HG03457 (cell line): Measurements from ENCODE around the gene GRAP.

Experiments used
- ATAC-seq: cut with Tn5 transposase; IDR thresholded peaks from one replicate; pipeline ENCODE4 v1.9.1; 2021; ENCODE audit warnings: moderate number of reproducible peaks; ENCODE audit not compliant: unreplicated experiment

The GRAP gene

DNA sequence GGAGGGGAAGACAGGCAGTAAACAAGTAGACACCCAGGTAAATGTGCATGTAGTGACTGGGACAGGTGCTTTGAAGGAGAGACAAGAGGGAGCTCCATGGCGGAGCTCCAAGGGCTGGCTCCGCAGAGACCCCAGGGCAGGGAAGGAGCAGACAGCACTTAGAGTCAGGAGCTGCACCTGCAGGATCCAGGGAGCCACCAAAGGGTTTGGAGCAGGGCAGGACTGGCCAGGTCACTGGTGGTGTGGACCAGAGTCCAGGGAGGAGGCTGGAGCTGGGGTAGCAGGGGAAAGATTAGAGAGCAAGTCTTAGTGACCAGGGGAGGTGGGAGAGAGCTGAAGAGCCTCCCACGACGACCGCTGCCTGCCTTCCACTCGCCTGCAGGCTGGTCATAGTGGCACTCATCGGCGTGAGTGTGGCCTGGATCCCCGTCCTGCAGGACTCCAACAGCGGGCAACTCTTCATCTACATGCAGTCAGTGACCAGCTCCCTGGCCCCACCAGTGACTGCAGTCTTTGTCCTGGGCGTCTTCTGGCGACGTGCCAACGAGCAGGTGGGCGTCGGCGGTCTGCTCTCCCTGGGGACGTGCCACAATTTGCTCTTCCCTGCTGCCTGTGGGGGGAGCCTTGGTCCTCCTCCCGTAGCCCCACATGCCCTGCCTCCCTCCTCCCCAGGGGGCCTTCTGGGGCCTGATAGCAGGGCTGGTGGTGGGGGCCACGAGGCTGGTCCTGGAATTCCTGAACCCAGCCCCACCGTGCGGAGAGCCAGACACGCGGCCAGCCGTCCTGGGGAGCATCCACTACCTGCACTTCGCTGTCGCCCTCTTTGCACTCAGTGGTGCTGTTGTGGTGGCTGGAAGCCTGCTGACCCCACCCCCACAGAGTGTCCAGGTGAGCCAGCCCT is 27.5 kb downstream of the GRAP start:
- no peak for ATAC-seq

DNA sequence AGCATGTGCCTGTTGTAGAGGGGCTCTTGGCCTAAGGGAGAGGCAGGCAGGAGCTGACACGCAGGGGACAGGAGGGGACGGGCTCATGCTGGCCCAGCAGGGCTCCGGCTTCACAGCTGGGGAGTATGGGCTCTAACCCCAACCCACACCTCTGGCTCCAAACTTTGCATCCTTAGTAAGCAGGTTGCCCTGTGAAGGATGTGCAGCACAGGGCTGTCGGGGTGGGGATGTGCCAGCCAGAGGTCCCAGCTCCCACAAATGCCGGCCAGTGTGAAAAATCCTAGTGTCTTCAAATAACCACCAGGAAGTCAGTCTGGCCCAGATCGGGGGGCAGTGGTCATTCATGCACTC is 28.2 kb downstream of the GRAP start:
- no peak for ATAC-seq

DNA sequence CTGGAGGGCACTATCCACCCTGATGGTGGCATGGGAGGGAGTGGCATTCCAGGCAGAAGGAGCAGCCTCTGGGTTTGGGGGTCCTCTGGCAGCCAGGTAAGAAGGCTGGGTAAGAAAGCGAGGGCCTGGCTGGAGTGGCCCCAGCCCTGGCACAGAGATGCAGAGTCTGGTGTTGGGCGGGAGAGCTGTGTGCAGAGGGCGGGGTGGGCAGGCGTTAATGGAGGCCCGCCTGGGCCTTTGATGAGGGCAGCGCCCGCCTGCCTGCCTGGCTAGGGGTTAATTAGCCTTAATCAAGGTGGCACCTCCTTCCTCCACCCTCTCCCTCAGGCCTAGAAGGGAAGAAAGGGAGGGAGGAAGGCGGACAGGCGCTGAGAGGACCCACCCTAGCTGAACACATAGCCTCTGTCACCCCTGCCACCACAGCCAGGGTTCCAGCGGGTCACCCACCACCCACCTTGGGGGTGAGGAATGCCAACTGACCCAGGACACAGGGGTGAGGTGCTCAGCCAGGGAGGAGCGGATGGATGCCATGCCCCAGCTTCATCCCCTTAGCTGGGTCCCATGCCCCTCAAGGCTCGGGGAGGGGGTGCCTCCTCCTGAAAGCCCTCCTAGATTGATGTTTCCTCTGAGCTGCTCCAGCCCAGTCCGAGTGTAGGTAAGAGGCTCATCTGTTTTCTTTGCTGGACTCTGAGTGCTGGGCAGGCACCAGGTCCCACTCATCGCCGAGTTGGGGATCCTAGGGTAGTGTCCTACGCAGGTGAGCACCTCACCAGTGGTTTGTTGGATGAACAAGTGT is 28.8 kb downstream of the GRAP start:
- ATAC-seq: no peak

DNA sequence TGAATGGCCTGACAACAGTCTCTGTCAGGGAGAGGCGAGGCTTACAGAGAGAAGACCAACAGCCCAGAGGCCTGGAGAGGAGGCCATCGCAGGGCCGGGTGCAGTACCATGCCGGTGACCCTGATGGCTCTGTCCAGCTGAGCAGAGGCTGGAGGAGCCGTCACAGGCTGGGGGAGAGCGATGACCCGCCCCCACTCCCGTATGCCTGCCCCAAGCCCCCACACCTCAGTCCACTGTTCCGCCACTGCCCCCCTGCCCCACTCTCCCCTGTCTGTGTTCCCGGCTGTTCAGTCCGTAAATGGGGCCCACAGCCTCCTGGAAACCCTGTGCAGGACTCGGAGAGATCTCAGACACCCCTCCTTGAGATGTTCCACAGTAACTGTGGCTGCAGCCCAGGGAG is 29.4 kb downstream of the GRAP start:
- ATAC-seq: no peak

DNA sequence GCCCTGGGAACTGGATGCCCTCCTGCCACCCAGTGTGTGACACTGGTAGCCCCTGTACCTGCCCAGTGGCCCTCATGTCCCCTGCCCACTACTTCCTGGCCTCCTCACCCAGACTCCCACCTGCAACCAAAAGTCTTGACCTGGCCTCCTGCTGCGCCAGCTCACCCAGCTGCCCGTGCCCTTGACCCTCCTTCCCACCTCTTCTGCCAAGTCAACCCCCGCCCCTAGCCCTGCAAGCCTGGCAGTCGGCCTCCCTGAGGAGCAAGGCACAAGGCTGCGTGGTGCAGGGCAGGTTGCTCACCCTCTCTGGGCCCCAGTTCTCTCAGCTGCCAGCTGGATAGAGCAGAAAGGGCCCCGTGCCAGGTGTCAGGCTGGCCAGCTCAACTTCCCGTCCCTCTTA is 29.9 kb downstream of the GRAP start:
- ATAC-seq: no peak

DNA sequence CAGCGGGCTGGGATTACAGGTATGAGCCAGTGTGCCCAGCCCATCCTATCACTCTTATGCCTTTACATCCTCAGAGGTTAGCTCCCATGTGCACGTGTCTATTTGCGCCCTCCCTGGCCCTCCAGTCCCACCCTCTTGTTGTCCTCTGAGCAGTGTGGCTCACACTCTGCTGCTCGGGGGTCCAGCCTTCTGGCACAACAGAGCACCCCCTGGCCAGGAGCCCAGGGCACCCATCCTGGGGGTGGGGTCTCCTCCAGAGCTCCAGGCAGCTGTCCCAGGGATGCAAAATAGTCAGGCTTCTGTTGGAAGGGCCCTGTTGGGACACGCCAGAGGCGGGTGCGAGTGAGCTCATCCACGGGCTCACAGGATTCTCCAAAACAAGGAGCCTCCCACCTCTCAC is 30.5 kb downstream of the GRAP start:
- ATAC-seq: no peak

DNA sequence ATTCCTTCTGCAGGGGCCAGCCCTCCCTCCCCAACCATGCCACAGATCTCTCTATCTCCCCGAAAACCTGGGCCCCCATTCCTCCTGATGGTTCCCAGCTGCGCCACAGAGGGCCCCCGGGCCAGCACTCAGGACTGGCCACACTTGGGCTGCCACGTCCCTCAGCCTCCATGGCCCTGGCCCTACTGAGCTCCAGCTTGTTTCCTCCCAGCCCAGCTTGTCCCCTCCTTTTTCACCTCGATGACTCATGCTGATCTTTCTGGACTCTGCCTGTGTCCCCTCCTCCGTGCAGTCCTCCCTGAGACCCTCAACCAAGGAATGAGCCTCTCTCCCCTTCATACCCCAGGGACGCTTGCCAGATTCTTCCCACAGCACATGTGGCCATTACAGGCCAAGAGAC is 31.3 kb downstream of the GRAP start:
- no peak for ATAC-seq

DNA sequence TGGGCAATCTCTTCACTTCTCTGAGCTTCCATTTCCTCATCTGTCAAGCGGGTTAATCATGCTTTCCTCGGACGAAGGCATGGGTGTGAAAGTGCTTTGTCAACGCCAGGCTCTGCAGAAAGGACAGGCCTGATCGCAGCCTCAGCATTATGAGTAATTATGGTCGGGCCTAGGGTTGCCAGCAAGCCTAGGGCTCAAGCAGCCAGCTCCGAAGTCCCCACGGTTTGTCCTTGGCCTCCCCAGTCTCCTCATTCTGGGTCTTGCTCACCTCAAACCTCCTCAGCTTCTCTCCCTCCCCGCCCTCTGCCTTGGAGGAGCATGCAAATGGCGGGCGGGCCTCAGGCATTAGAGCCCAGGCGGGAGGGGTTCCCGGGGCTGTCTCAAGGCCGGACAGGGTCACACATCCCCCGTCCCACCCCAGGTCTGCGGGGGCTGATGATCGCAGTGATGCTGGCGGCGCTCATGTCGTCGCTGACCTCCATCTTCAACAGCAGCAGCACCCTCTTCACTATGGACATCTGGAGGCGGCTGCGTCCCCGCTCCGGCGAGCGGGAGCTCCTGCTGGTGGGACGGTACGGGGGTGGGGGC is 32.0 kb downstream of the GRAP start:
- no peak for ATAC-seq

DNA sequence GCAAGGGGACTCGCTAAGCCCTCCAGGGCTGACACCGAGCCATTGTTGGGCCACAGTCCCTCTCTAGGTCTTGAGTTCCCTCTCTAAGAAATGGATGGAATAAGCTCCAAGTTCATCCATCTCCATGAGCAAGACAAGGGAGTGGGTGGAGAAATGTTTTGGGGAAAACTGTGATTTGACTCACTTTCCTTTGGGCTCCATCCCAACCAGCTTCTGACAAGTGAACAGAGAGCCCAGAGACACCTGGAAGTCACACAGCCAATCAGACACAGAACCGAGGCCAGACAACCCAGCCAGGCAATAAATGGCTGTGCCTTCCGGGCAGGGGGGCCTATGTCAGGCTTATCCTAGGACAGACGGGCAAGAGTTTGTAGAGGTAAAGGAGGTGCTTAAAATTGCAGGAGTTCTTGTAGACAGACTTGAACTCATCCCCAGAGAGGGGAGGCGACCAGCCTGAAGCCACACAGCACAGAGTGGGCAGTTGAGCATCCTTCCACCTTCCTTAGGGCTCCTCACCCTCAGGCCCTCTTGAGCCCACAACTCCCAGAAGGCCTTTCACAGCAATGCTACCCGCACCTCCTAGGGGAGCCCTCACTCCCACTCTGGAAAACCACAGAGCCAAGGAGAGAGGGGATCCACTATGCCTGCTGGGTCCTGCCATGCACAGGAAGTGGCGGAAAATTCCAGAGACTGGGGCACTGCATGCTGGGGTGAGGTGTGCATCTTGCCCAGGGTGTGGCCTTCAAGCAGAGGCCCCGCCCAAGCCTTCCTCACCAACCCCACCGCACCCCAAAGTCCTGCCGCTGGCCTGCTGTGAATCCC is 32.7 kb downstream of the GRAP start:
- ATAC-seq: no peak

DNA sequence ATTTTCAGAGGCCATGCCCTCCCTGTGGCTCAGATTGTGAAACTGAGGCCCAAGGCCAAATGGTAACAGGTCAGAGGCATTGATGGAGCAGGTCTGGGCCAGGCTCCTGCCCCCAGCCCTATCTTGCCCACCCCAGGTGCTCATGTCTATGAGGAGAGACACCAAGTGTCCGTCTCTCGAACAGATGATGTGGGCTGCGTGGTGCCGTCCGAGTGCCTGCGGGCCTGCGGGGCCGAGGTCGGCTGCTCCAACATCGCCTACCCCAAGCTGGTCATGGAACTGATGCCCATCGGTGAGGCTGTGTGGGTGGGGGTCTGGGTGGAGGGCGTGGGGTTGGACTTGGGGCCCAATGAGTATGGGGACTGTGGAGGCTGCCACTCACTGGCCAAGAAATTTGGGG is 33.5 kb downstream of the GRAP start:
- no peak for ATAC-seq

DNA sequence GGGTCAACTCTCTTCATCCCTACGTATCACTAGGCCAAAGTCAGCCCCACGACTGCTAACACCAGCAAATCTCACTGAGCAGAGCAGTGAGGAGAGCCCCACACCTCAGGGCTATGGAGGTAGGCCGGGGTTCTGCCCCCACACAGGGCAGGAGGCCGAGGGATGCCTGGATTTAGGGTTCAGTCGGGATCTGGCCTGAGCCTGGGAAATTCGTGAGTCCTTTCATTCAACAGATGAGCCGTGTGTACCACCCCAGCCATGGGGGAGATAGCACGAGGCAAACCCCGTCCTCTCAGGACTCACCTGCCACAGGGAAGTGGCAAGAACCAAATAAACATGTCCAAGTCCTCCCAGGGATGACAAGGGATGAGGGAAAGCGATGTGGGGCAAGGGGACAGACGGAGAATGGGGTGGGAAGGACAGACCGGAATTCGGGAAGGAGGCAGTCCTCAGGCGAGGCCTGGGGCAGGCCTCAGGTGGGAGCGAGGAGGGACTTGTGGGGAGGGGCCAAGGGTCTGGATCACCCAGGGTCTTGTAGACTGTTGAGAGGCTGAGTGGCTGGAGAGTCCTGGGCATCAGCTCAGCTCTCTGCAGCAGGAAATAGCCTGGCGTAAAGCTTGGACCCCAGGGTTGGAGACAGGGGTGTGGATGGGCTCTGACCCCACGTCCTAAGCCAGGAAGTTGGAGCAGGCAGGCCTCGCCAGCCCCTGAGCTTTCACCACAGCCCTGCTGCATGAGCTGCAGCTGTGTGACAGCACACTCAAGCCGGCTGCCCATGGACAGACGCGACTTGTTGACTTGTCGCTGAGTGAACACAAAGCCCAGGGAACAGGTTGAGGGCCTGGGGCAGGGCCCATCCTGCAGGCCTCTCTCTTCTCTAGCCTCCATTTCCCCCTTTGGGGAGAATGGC is 34.3 kb downstream of the GRAP start:
- ATAC-seq: no peak

DNA sequence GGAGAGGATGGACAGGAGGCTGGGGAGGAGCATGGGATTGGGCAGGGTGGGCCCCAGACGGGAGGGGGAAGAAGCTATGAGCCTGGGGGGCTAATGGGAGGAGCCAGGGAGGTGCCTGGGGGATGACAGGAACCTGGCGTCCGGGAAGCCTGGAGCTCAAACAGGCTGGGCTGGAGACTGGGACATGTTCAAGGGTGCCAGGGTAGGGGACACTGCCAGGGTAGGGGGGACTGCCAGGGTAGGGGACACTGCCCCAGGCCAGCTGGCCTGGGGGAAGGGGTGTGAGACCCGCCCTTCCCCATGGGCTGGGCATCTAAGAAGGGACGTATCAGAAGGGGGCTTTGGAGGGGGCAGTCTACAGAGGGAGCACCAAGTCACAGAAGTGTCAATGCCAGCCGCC is 35.2 kb downstream of the GRAP start:
- ATAC-seq: no peak

DNA sequence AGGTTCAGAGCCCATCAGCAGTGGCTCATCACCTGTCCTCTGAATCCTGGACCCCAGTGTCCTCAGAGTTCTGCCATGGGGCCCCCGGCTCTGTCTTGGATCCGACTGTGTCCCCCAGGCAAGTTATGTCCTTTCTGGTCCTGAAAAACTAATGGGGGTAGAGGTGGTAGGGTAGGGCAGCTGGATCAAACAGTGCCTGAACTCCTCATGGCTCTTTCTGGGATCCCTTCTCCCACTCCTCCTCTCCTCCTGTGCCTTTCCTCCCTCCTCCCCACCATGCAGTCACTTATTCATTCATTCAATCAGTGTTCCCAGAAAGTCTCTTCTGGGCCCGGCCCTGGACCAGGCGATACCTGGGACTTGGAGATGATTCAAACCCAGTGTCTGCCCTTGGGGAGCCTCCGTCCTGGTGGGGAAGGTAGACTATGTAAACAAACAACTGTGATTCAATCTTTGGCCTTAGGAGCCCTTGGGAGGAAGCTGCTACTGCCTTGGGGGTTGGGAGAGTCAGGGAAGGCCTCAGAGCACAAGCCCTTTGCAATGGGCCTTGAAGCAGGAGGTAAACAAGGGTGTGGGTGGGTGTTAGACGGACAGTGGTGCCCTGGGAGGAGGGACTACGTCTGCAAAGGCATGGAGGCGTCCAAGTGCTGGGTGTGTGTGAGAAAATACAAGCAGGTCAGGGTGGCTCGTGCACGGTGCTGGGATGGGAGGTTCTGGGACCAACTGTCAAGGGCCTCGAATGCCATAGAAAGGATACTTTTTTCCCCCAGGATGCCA is 35.8 kb downstream of the GRAP start:
- ATAC-seq: no peak

DNA sequence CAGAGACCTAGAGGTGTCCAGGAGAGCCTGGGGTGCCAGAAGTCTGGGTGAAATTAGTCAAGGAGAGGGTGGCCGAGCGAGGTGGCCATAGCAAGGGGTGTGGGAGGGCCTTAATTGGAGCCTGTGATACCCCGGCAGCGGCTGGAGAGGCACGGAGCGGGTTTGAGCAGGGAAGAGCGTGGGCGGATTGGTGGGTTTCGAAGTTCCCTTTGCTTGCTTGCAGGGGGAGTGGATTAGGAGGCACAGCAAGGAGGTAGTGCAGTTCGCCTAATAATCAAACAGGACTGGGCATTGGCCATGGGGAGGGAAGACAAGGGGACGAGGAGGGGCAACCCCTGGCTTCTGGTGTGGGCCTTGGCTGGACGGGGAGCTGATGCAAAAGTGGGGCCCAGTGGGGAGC is 36.8 kb downstream of the GRAP start:
- ATAC-seq: no peak

DNA sequence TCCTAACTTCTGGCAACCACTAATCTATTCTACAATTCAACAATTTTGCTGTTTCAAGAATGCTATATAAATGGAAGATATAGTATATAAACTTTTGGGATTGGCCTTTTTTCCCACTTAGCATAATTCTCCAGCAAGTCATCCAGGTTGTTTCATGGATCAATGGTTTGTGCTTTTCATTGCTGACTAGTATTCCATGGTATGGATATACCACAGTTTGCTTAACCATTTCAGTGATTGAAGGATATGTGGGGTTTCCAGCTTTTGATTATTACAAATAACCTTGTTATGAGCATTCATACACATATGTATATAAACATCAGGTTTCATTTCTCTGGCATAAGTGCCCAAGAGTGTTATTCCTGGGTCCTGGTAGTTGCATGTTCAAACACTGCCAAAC is 40.1 kb downstream of the GRAP start:
- ATAC-seq: no peak

DNA sequence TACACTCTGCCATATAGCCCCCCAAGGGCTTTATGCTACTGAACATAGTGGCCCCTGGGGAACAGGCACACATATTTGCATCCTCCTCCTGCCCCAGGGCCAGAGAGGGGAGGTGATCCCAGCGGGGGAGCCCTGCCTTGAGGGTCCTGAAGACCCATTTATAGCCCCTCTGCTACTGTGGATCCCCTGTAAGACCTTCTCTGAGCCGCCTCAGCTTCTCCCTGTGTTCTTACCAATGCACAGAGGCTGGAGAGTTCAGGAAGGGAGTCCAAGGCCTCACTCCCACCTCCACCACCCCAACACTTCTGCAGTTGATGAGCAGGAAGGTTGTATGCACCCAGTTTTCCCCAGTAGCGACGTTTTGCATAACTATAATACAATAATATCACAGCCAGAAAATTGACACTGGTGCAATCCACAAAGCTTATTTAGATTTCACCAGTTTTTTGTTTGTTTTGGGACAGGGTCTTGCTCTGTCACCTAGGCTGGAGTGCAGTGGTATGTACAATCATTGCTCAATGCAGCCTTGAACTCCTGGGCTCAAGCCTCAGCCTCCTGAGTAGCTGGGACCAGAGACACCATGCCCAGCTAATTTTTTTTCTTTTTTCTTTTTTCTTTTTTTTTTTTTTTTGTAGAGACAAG is 40.8 kb downstream of the GRAP start:
- ATAC-seq: no peak

DNA sequence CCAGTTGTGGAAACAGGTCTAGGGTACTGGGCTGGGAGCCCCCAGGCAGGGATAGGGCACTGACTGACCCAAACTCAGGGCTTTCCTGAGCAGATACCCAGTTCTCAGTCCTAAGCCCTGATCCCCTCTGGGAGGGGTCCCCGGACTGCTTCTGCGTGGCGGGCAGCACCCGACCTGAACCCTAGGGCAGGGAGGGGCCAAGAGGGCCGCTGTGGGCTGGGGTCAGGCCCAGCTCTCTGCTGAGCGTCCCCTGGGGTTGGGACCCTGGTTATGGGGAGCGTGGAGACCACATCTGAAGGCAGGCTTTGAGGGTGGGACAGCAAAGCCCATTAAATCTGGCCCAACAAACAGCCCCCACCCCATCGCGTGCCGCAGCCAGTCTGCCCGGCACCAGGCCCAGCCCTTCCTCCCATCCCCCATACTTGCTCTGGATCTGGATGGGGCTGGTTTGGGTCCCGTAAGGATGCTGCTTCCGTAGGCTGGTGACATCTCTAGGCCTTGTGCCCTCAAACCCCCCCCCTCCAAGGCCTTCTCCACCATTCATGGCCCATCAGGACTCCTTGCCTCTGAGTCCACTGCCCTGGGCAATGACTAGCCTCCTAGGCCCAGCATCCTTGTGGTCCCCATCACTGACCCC is 41.5 kb downstream of the GRAP start:
- no peak for ATAC-seq

DNA sequence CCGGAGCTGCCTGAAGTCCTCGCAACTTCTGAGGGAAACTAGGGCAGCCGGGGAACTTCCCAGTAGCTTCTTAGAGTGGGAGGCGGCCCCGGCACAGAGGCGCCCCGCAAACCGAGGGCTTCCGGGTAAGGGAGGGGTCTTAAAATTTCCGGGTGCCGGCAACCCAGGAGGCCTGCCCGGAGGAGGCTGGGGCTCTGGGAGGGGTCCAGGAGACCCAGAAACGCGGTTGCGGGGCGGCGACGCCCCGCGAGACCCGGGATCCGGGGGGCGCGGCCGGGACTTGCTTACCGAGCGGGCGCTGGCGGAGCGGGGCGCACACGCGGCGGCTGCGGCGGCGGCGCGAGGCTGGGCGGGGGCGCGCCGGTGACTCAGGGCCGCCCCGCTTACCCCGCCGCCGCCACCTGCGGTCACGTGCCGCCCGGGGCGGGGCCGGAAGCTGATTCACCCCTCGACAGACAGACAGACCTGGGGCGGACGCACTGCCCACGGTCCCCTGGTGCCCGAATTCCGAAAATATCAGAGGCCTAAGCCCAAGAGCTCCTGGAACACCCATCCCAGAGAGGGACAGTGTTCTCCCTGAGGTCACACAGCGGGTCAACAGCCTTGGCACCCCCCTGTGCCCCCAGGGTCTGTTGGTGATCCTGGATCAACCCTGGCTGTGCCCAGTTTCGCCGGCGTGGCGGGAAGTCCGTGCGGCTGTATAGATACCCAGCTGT is 42.2 kb downstream of the GRAP start, which contains the start of gene FAM83G:
FAM83G (minus strand) TSS at position 344 of the 716 bp plus-strand sequence. CDS start 723 bp downstream, outside the sequence.
- ATAC-seq: peak; percentile 56
